ENCODE results near the gene GLRX5. TPM values are rescaled to one million over a fixed set of nuclear protein-coding genes. Genes with fewer than 3 reads are reported as not detected.
A peak's percentile ranks its signal among the peaks of the same experiment; 100 is the strongest.

The GLRX5 gene
- total RNA-seq, 2 experiments from 2014 or later, result 33.8 to 34.7 TPM

DNA sequence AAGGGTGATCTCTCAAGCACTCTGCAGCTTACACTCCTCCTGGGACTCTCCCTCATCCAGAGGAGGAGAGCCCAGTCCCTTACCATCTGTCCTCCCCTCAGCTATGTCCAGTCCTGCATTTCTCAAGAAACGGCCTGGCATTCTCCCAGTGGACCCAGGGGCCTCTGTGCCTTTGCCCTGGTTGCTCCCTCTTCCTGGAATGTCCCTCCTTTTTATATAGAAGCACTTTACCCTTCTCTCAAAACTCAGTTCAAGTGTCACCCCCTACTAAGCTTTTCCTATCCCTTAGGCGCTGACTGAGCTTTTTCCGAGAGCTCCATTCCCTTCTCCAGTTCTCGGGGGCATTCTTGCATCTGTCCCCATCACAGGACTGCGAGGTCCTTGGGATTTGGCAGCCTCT is 8.9 kb upstream of the GLRX5 start:
- Mint-ChIP-seq H3K27ac (peak overlapping the region; percentile 95), H3K4me1 (peaks cover 66% of the 10 kb centered on the region), H3K9me3 (no peaks in the 10 kb centered on the region), H3K27me3 (no peaks in the 10 kb centered on the region), H3K4me3 (peak overlapping the region; percentile 11), H3K36me3 (peaks cover 1% of the 10 kb centered on the region)
- POLR2A ChIA-PET, result interaction anchor here (1.0 to 4.9 kb wide), 5 partner anchors 8 to 63 kb away, joined by 3 to 70 read pairs (median 5); partner anchors contain the start of genes GLRX5 and SYNE3
- ATAC-seq (ENCODE audit: low read depth) (no peak), DNase-seq (no peak)

DNA sequence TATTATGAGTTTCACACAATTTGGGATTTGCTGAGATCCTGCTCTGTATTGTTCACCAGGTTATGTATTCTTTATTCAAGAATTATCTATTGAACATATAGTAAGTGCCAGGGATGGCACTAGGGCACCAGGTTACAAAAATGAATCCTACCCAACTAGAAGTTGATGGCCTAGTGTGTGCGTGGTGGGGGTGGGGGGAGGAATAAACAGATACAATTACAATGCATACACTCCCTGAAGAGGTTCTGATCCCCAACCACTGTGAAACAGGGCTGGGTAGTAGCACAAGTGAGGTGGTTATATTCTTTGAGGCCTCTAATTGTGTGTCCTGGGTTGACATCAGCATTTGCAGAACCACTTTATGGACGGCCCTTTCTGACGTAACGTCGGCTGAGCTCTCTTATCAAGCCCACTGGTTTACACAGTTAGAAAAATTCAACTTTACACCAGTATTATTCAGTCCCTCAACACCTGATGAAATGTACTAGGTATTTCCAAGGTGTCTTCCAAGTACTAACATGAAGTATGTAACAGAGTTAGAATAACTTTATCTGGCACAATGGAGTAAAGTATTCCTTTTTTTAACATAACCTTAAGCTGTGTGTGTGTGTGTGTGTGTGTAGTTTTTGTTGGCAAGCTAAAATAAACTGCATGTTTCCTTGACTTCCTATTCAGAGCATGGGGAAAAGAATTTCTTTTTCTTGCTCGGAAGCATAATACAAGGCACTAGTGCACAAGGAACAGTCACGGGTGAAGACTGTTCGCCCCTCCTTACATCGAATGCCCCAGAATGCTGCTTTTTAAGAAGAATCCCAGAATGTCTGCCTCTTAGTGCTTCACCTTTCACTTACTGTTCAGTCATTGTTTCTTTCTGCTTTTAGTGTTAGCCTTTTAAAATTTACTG is 8.1 kb upstream of the GLRX5 start:
- peaks cover 2% of the 10 kb centered on the region for H3K36me3 Mint-ChIP-seq
- DNase-seq (no peak), ATAC-seq (ENCODE audit: low read depth) (no peak)
- POLR2A ChIA-PET, result interaction anchor here (1.2 to 1.5 kb wide), 3 partner anchors 11 to 84 kb away, joined by 4 to 6 read pairs (median 4); partner anchors contain the start of gene SYNE3
- no peaks in the 10 kb centered on the region for H3K9me3 Mint-ChIP-seq
- peaks cover 68% of the 10 kb centered on the region for H3K4me1 Mint-ChIP-seq
- peak overlapping the region; percentile 11 for H3K4me3 Mint-ChIP-seq
- peak overlapping the region; percentile 95 for H3K27ac Mint-ChIP-seq
- H3K27me3 Mint-ChIP-seq, result no peaks in the 10 kb centered on the region

DNA sequence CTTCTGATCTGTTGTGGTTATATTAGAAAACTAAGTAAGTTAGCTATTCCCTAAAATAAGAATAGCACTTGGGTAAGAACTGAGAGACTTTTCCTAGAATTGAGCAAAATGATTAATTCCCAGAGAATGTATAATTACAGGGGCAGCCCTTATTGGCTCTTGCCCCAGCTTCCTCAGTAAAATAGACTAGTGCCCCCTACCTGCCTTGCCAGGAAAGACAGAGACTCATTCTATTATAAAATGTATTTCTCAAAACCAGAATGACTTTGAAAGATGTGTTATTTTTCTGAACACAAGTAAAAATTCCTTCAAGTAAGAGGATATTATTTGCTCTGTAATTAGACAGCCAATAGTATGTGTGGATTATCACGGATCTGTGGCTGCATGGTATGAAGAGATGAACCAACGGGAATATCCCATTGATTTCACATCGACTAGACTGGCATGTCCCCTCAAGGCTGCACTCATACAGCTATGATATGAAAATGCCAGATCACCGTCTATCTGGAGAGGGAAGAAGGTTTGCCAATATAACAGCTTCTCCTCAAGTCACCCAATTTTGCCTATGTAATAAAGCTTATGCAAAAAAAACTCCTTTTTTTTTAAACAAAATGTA is 7.4 kb upstream of the GLRX5 start:
- DNase-seq, result no peak
- Mint-ChIP-seq H3K27me3 (no peaks in the 10 kb centered on the region), H3K4me1 (peaks cover 67% of the 10 kb centered on the region), H3K9me3 (no peaks in the 10 kb centered on the region), H3K4me3 (peak overlapping the region; percentile 4), H3K27ac (peak overlapping the region; percentile 58), H3K36me3 (peaks cover 7% of the 10 kb centered on the region)
- POLR2A ChIA-PET, result interaction anchor here (0.6 to 1.5 kb wide), 5 partner anchors 11 to 85 kb away, joined by 4 to 6 read pairs (median 4); partner anchors contain the start of gene SYNE3
- no peak for ATAC-seq (ENCODE audit: low read depth)

DNA sequence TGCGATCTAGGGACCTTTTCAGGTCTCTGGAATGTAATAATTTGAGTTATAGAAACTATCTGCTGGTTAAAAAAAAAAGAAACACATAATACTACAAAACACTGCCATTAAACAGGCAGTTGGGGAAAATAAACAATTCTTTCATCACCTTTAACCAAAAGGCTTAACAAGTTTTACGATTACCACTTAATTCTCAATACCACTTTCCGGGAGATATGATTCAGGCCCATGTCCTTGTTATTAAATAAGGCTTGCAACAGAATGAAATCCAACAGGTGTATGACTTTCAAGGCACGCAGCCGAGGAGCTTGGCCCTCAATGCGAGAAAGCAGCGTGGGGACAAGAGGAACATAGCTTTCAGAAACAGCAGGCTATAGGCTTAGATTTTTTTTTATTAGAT is 5.6 kb upstream of the GLRX5 start:
- H3K9me3 Mint-ChIP-seq, result no peaks in the 10 kb centered on the region
- DNase-seq (no peak), ATAC-seq (ENCODE audit: low read depth) (no peak)
- no peaks in the 10 kb centered on the region for H3K27me3 Mint-ChIP-seq
- no peak overlapping the region for H3K4me3 Mint-ChIP-seq
- H3K27ac Mint-ChIP-seq, result peak overlapping the region; percentile 30
- peaks cover 8% of the 10 kb centered on the region for H3K36me3 Mint-ChIP-seq
- H3K4me1 Mint-ChIP-seq, result peaks cover 55% of the 10 kb centered on the region
- POLR2A ChIA-PET, result no interaction called here

DNA sequence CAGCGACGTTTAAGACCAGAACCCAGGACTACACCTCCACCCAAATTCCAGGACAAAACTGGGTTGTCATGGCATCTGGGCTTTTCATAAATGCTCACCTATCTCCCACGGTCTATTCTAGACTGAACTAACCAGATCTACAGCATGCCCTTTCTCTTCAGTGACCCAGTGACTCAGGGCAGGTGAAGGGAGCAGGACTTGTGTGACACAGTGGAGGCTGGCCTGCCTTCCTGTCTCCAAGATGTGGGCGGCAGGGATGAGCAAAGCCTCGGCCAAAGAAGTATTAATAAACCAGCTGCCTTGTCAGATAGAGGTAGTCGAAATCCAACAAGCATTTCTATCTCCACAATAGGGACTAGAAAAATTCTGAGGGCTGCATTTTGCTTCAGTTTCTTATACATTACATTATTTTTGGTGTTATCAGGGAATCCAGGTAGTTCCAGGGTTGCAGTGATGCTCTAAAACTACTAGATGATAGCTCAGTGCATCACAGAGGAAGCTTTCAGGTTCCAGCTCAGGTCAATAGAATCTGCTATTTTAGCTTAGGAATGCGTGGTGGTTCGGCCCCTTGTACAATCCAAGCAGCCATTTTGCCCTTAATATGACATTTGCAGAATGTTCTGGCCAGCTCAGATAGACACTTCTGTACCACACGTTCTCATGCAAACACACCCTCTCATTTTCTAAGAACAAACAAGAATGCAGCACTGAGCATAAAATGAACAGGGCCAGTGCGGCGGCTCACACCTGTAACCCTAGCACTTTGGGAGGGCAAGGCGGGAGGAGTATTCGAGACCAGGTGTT is 4.2 kb upstream of the GLRX5 start:
- no peak for DNase-seq
- Mint-ChIP-seq H3K27ac (peak overlapping the region; percentile 63), H3K36me3 (peaks cover 8% of the 10 kb centered on the region), H3K9me3 (no peaks in the 10 kb centered on the region), H3K4me3 (no peak overlapping the region), H3K27me3 (no peaks in the 10 kb centered on the region), H3K4me1 (peaks cover 44% of the 10 kb centered on the region)
- no peak for ATAC-seq (ENCODE audit: low read depth)
- POLR2A ChIA-PET, result no interaction called here

DNA sequence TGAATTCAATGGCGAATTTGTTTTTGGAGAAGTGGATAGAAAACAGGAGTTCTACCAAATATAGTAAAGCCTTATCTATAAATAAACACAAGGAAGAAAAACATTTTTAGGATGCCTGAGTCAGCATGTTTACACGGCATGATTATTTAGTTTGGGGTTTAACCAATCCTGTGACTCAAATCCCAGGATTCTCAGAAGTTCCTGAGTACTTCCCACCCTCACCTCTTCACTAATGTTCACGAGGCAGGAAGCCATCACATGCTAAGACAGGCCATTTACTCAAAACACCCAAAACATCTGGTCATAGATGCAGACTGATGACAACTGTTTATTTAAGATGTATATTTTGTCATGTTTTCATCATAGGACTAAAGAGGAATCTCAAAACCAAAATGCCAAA is 3.4 kb upstream of the GLRX5 start:
- POLR2A ChIA-PET, result interaction anchor here (4.9 kb wide), 1 partner anchor 8 kb away, joined by 70 read pairs; no protein-coding TSS in a partner anchor
- H3K36me3 Mint-ChIP-seq, result peaks cover 11% of the 10 kb centered on the region
- no peak overlapping the region for H3K4me3 Mint-ChIP-seq
- no peaks in the 10 kb centered on the region for H3K9me3 Mint-ChIP-seq
- ATAC-seq (ENCODE audit: low read depth) (no peak), DNase-seq (no peak)
- peak overlapping the region; percentile 55 for H3K27ac Mint-ChIP-seq
- H3K27me3 Mint-ChIP-seq, result no peaks in the 10 kb centered on the region
- H3K4me1 Mint-ChIP-seq, result peaks cover 44% of the 10 kb centered on the region

DNA sequence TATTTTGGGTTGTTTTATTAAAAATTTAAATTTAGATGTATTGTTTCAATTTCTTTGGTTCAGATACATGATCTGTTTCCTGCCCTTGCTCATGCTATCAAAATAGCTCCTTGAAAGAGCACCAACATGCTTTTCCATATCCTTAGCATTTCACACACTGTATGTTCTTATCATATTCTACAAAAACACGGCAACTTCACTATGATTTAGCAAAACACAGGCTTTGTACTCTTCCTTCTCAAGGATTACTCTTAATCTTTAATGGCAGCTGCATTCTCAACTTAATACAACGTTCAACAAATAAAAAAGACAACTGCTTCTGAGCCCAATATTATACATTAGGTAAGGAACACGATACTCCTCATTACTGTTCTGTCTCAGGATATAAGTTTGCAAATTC is 2.9 kb upstream of the GLRX5 start:
- Mint-ChIP-seq H3K4me1 (peaks cover 44% of the 10 kb centered on the region), H3K9me3 (no peaks in the 10 kb centered on the region), H3K27ac (peak overlapping the region; percentile 73), H3K27me3 (no peaks in the 10 kb centered on the region), H3K4me3 (peak overlapping the region; percentile 96), H3K36me3 (peaks cover 11% of the 10 kb centered on the region)
- DNase-seq (no peak), ATAC-seq (ENCODE audit: low read depth) (no peak)
- POLR2A ChIA-PET, result interaction anchor here (4.9 kb wide), 1 partner anchor 8 kb away, joined by 70 read pairs; no protein-coding TSS in a partner anchor

DNA sequence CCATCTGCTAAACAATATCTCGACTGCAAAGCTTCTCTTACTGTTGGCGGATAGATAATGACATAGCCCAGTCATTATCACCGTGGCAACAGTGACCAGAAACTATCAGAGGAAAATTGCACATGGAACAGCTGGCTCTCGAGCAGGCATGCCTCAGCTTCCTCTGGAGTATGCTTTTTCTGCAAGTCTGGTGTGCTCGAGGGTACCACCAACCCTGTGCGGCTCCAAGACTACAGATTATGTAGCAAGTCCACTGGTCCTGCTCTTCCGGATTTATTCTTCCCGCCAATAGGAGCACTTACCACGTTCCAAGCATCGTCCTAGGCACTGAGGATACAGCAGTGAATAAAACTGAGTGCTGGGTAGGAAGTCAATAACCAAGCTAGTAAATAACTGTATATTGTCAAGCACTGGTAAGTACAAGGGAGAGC is 1.4 kb upstream of the GLRX5 start:
- Mint-ChIP-seq H3K27me3 (no peaks in the 10 kb centered on the region), H3K4me3 (peak overlapping the region; percentile 96), H3K36me3 (peaks cover 11% of the 10 kb centered on the region), H3K27ac (peak overlapping the region; percentile 86), H3K9me3 (no peaks in the 10 kb centered on the region), H3K4me1 (peaks cover 46% of the 10 kb centered on the region)
- POLR2A ChIA-PET, result interaction anchor here (0.5 to 4.9 kb wide), 6 partner anchors 9 to 91 kb away, joined by 4 to 70 read pairs (median 14); partner anchors contain the start of gene SYNE3
- ATAC-seq (ENCODE audit: low read depth) (no peak), DNase-seq (no peak)

DNA sequence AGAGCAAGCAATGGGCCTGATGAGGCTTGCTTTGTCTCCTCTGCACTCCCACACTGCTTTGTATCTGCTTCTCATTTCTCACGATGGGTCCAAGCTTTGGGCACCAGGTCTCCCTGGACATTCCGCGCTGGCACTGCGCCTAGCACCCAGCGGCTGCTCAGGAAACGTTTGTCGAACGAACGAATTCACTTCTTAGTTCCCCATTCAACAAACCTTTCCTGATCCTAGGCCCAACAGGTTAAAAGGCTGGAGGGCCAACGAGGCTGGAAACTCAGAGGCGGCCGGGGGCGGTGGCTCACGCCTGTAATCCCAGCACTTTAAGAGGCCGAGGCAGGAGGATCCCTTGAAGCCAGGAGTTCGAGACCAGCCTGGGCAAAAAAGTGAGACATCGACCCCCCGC is 1.0 kb upstream of the GLRX5 start:
- DNase-seq (no peak), ATAC-seq (ENCODE audit: low read depth) (no peak)
- POLR2A ChIA-PET, result interaction anchor here (0.5 to 4.9 kb wide), 10 partner anchors 9 to 1925 kb away, joined by 3 to 70 read pairs (median 4); partner anchors contain the start of gene SYNE3
- Mint-ChIP-seq H3K4me1 (peaks cover 48% of the 10 kb centered on the region), H3K4me3 (peak overlapping the region; percentile 96), H3K27me3 (no peaks in the 10 kb centered on the region), H3K9me3 (no peaks in the 10 kb centered on the region), H3K27ac (peak overlapping the region; percentile 86), H3K36me3 (peaks cover 11% of the 10 kb centered on the region)

DNA sequence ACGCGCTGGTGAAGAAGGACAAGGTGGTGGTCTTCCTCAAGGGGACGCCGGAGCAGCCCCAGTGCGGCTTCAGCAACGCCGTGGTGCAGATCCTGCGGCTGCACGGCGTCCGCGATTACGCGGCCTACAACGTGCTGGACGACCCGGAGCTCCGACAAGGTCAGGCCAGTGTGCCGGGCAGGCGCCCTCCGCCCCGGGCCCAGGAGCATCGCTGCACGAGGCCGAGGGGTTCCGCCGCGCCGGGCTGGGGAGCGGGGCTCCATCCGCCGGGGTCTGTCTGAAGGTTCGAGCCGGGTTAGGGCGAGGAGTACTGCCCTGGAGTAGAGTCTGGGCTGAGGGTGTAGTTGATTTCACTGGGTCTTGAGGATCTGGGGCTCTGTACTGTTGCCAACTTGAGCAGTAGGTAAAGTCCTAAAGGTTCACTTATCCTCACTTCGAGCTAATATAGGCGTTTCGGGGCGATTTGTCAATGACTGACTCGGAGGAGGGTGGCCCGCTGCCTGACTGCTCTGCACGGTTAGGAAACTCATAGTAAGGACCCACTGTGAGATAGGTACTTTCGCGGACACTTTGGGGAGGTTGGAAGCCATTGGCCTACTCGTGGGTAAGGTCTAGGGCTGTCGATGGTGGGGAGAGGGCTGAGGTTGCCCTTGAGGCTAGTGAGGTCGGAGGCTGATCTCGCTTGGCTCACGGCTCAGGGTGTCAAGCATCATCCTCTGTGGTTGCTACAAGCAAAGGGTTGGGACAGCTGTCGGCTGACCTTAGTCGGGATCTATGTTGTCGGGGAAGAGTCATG is 574 bp downstream of the GLRX5 start:
- no peaks in the 10 kb centered on the region for H3K9me3 Mint-ChIP-seq
- DNase-seq (no peak), ATAC-seq (ENCODE audit: low read depth) (no peak)
- peaks cover 41% of the 10 kb centered on the region for H3K4me1 Mint-ChIP-seq
- H3K4me3 Mint-ChIP-seq, result peak overlapping the region; percentile 96
- POLR2A ChIA-PET, result interaction anchor here (1.5 to 4.9 kb wide), 6 partner anchors 12 to 78 kb away, joined by 3 to 70 read pairs (median 14); partner anchors contain the start of gene SYNE3
- H3K27me3 Mint-ChIP-seq, result no peaks in the 10 kb centered on the region
- H3K36me3 Mint-ChIP-seq, result peaks cover 11% of the 10 kb centered on the region
- peak overlapping the region; percentile 93 for H3K27ac Mint-ChIP-seq

DNA sequence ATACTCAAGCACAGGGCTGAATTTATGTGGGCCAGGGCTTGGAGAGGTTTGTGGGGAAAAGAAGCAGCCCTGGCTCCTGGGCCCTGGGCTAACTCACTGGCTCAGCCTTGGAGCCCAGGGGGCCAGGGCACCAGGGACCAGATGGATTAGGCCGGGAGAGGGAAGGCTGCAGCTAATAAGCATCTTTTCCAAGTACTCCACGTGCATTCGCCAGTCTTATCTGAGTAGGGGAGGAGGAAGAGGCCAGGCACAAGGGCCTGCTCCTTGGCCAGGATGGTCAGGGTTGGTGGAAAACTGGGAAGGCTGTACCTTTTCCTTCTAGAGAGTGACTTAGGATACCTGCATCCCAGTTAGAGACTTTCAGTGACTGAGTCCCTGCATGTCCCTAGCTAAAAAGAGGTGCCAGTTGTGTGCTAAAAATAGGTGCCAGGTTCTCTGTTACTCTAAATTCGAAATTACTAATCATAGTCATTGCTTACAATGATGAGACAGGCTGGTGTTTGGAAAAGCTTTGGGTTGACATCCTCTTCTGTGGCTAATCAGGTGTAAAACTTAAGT is 1.3 kb downstream of the GLRX5 start:
- H3K27ac Mint-ChIP-seq, result peak overlapping the region; percentile 93
- H3K27me3 Mint-ChIP-seq, result no peaks in the 10 kb centered on the region
- peak overlapping the region; percentile 96 for H3K4me3 Mint-ChIP-seq
- H3K4me1 Mint-ChIP-seq, result peaks cover 40% of the 10 kb centered on the region
- POLR2A ChIA-PET, result interaction anchor here (3.7 to 4.9 kb wide), 2 partner anchors 12 to 21 kb away, joined by 36 to 70 read pairs; partner anchors contain the start of gene SYNE3
- H3K9me3 Mint-ChIP-seq, result no peaks in the 10 kb centered on the region
- peaks cover 9% of the 10 kb centered on the region for H3K36me3 Mint-ChIP-seq
- no peak for ATAC-seq (ENCODE audit: low read depth)
- no peak for DNase-seq

DNA sequence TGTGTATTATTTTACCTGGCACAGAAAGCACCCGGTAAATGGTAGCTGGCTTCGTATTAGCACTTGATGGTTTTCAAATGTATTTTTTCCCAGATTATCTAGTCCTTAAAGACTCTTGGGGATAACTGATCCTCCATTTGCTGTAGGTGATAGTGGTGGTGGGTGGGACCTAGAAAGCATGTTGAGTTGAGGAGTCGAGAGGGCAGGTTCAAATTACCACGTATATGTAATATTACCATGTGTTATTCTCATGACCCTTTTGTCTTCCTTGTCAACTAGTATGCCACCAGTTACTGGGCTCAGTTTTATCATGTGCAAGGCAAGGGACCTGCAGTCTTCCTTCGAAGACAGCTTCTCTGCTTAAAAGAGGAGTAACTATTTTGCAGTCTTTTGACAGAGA is 1.8 kb downstream of the GLRX5 start:
- H3K36me3 Mint-ChIP-seq, result peaks cover 9% of the 10 kb centered on the region
- no peak overlapping the region for H3K27ac Mint-ChIP-seq
- peaks cover 38% of the 10 kb centered on the region for H3K4me1 Mint-ChIP-seq
- H3K27me3 Mint-ChIP-seq, result no peaks in the 10 kb centered on the region
- no peaks in the 10 kb centered on the region for H3K9me3 Mint-ChIP-seq
- peak overlapping the region; percentile 96 for H3K4me3 Mint-ChIP-seq
- ATAC-seq (ENCODE audit: low read depth) (no peak), DNase-seq (no peak)
- POLR2A ChIA-PET, result interaction anchor here (0.8 kb wide), 1 partner anchor 11 kb away, joined by 3 read pairs; no protein-coding TSS in a partner anchor
